Body of pancreas (tissue), 4 donors: ENCODE measurements around the gene E2F2. TPM values are rescaled to one million over a fixed set of nuclear protein-coding genes. Genes with fewer than 3 reads are reported as not detected.

Experiments
- ATAC-seq: fragments of 150-250 bp; one replicate; pipeline ENCODE4 v1.9.1; 2016
- DNase-seq, 4 donors: peaks; one replicate each; pipeline ENCODE4 v3.0.0-alpha.2; 2019
- H3K27ac ChIP-seq, 4 donors: fragments of 200-600 bp; sonication (generic); 1 replicate in 3 of 4; 2 replicates in 1 of 4; pipeline versions ENCODE4 v1.5.1 to v1.6.1; 2016 to 2019; ENCODE audit warnings: mild to moderate bottlenecking in 1 of 4, mixed read lengths in 1 of 4, moderate library complexity in 1 of 4
- H3K27me3 ChIP-seq, 2 donors: fragments of 200-600 bp; sonication (generic); one replicate each; pipeline ENCODE4 v1.6.0; 2016; ENCODE audit warnings: mild to moderate bottlenecking in 1 of 2
- H3K36me3 ChIP-seq, 2 donors: fragments of 200-600 bp; sonication (generic); replicated peaks in 1 of 2; 2 replicates each; pipeline ENCODE4 v1.5.1; 2016; ENCODE audit warnings: low read depth in 2 of 2; ENCODE audit not compliant: insufficient read depth in 1 of 2
- H3K4me1 ChIP-seq: fragments of 200-600 bp; sonication (generic); one replicate; pipeline ENCODE4 v1.6.0; 2016
- H3K4me3 ChIP-seq, 2 donors: fragments of 200-600 bp; sonication (generic); 1 replicate in 1 of 2; 2 replicates in 1 of 2; pipeline ENCODE4 v1.5.1; 2016 to 2019
- H3K9me3 ChIP-seq, 3 donors: fragments of 200-600 bp; sonication (generic); 1 replicate in 2 of 3; 2 replicates in 1 of 3; pipeline ENCODE4 v1.5.1; 2016
- CTCF ChIP-seq, 7 experiments: fragments of 450-650 bp in 4 of 7; fragments of 200-600 bp in 3 of 7; sonication (generic) in 3 of 7; IDR thresholded peaks; one replicate each; pipeline ENCODE4 v1.5.1; 2016 to 2019; ENCODE audit warnings: antibody characterized with exemption in 7 of 7
- POLR2A ChIP-seq, 3 donors: fragments of 450-650 bp; IDR thresholded peaks; one replicate each; pipeline ENCODE4 v1.6.1; 2016; ENCODE audit warnings: antibody characterized with exemption in 3 of 3, mild to moderate bottlenecking in 2 of 3
- WGBS, 2 donors: methylation state at CpG; one replicate each; pipeline ENCODE4 v1.1.5; 2017; 5-methylcytosine and 5-hydroxymethylcytosine counted together
- intact Hi-C: fragments of 100-400 bp; cut with DNase I; formaldehyde crosslinking; loops from one replicate; pipeline ENCODE4 v1.15.1; 2023
- total RNA-seq, 2 donors: library from RNA; depleted of rRNA; stranded (reverse); fragments of >200 nt; gene quantifications; one replicate each; pipeline ENCODE4 v1.1.0, GENCODE V29; 2016

Gene E2F2
- total RNA-seq, 2 donors from 2014 or later: under 0.01 TPM; not detected in 1

- Histone ChIP-seq H3K36me3 (no peaks in the 10 kb centered on the region), H3K27ac (peak overlapping the region in 2 of 4 donors; percentile 24 to 41), H3K27me3 (no peaks in the 10 kb centered on the region), H3K9me3 (no peaks in the 10 kb centered on the region), H3K4me3 (no peak overlapping the region), H3K4me1 (no peaks in the 10 kb centered on the region)
- ATAC-seq: no peak
- intact Hi-C loops: no loop called here
- TF ChIP-seq CTCF (IDR thresholded peaks at IDR 0.05) (no peak), POLR2A (IDR thresholded peaks at IDR 0.05) (no peak)
- WGBS, 2 donors: 73 to 83% methylated on average over 7 of the region's 7 CpGs
- DNase-seq: no peak
Observed at GRCh38 chr1:23576338-23577055, 45.5 kb upstream of the E2F2 start.

GRCh38 chr1:23575226-23575810 is 44.3 kb upstream of the E2F2 start:
- TF ChIP-seq POLR2A (IDR thresholded peaks at IDR 0.05): no peak
- no peak for TF ChIP-seq CTCF (IDR thresholded peaks at IDR 0.05)
- DNase-seq (no peak), ATAC-seq (no peak)
- intact Hi-C loops: no loop called here
- Histone ChIP-seq H3K36me3 (no peaks in the 10 kb centered on the region), H3K27me3 (no peaks in the 10 kb centered on the region), H3K4me3 (no peak overlapping the region), H3K27ac (no peak overlapping the region), H3K9me3 (no peaks in the 10 kb centered on the region), H3K4me1 (no peaks in the 10 kb centered on the region)
- 79 to 88% methylated on average over 5 of the region's 5 CpGs for WGBS, 2 donors

GRCh38 chr1:23574265-23574754 is 43.3 kb upstream of the E2F2 start:
- WGBS, 2 donors: 71 to 75% methylated on average over 2 of the region's 2 CpGs
- intact Hi-C loops: no loop called here
- H3K27ac ChIP-seq: no peak overlapping the region

GRCh38 chr1:23573574-23574182 is 42.6 kb upstream of the E2F2 start:
- 54 to 84% methylated on average over 4 of the region's 4 CpGs for WGBS, 2 donors
- Histone ChIP-seq H3K27ac (no peak overlapping the region), H3K36me3 (no peaks in the 10 kb centered on the region), H3K4me1 (peaks cover 4% of the 10 kb centered on the region), H3K27me3 (no peaks in the 10 kb centered on the region), H3K4me3 (no peak overlapping the region), H3K9me3 (no peaks in the 10 kb centered on the region)
- intact Hi-C loops: no loop called here
- DNase-seq (no peak), ATAC-seq (no peak)
- TF ChIP-seq CTCF (IDR thresholded peaks at IDR 0.05) (no peak), POLR2A (IDR thresholded peaks at IDR 0.05) (no peak)

More at GRCh38 chr1:23574265-23574754, 43.3 kb upstream of the E2F2 start:
- ATAC-seq (no peak), DNase-seq (no peak)
- H3K36me3 ChIP-seq: no peaks in the 10 kb centered on the region
- H3K9me3 ChIP-seq: no peaks in the 10 kb centered on the region
- TF ChIP-seq CTCF (IDR thresholded peaks at IDR 0.05): no peak
- no peak for TF ChIP-seq POLR2A (IDR thresholded peaks at IDR 0.05)
- H3K27me3 ChIP-seq: no peaks in the 10 kb centered on the region
- no peaks in the 10 kb centered on the region for H3K4me1 ChIP-seq
- H3K4me3 ChIP-seq: no peak overlapping the region
